ENCODE measurements around the gene PPARA. TPM values are rescaled to one million over a fixed set of nuclear protein-coding genes. Genes with fewer than 3 reads are reported as not detected.

PPARA gene
- total RNA-seq, 2 experiments from 2014 or later, result 9.1 to 11.8 TPM

- TF ChIP-seq CTCF (IDR thresholded peaks at IDR 0.05), result no peak
- Mint-ChIP-seq H3K4me1 (ENCODE audit: low read depth) (no peaks in the 10 kb centered on the region), H3K27ac (no peak overlapping the region), H3K9me3 (no peaks in the 10 kb centered on the region), H3K27me3 (no peaks in the 10 kb centered on the region), H3K4me3 (no peak overlapping the region), H3K36me3 (ENCODE audit: low read depth) (no peaks in the 10 kb centered on the region)
- ChIA-PET CTCF (interaction anchor here (1.5 to 5.3 kb wide), 4 partner anchors 77 to 118 kb away, joined by 3 to 110 read pairs (median 41); no protein-coding TSS in a partner anchor), POLR2A (no interaction called here)
- DNase-seq (no peak), ATAC-seq (no peak)
- intact Hi-C loops (cut with micrococcal nuclease), result loop anchor here (2.0 kb wide), 1 partner anchor 119 kb away; no protein-coding TSS in a partner anchor
Measured at GRCh38 chr22:46113910-46114517, 36.3 kb upstream of the PPARA start.

- DNase-seq (no peak), ATAC-seq (no peak)
- H3K9me3 Mint-ChIP-seq, result no peaks in the 10 kb centered on the region
- no peaks in the 10 kb centered on the region for H3K36me3 Mint-ChIP-seq (ENCODE audit: low read depth)
- CTCF ChIA-PET, result interaction anchor here (0.8 to 5.3 kb wide), 5 partner anchors 78 to 119 kb away, joined by 3 to 110 read pairs (median 6); no protein-coding TSS in a partner anchor
- no peak overlapping the region for H3K27ac Mint-ChIP-seq
- H3K4me3 Mint-ChIP-seq, result no peak overlapping the region
- intact Hi-C loops (cut with micrococcal nuclease), result loop anchor here (2.0 to 5.0 kb wide), 2 partner anchors 102 to 120 kb away; no protein-coding TSS in a partner anchor
- no peaks in the 10 kb centered on the region for H3K4me1 Mint-ChIP-seq (ENCODE audit: low read depth)
- POLR2A ChIA-PET, result interaction anchor here (0.8 kb wide), 1 partner anchor 108 kb away, joined by 3 read pairs; no protein-coding TSS in a partner anchor
- H3K27me3 Mint-ChIP-seq, result no peaks in the 10 kb centered on the region
- TF ChIP-seq CTCF (IDR thresholded peaks at IDR 0.05), result no peak
Measured at GRCh38 chr22:46114518-46115387, 35.6 kb upstream of the PPARA start.

- intact Hi-C loops (cut with micrococcal nuclease), result loop anchor here (2.0 to 5.0 kb wide), 2 partner anchors 103 to 121 kb away; no protein-coding TSS in a partner anchor
- Mint-ChIP-seq H3K36me3 (ENCODE audit: low read depth) (no peaks in the 10 kb centered on the region), H3K4me3 (no peak overlapping the region), H3K9me3 (no peaks in the 10 kb centered on the region), H3K4me1 (ENCODE audit: low read depth) (no peaks in the 10 kb centered on the region), H3K27me3 (no peaks in the 10 kb centered on the region), H3K27ac (no peak overlapping the region)
- DNase-seq (no peak), ATAC-seq (no peak)
- POLR2A ChIA-PET, result interaction anchor here (0.8 kb wide), 1 partner anchor 109 kb away, joined by 3 read pairs; no protein-coding TSS in a partner anchor
- CTCF ChIA-PET, result interaction anchor here (0.8 to 5.3 kb wide), 5 partner anchors 79 to 119 kb away, joined by 3 to 110 read pairs (median 6); no protein-coding TSS in a partner anchor
- no peak for TF ChIP-seq CTCF (IDR thresholded peaks at IDR 0.05)
Measured at GRCh38 chr22:46115388-46115678, 35.0 kb upstream of the PPARA start.

- Mint-ChIP-seq H3K9me3 (no peaks in the 10 kb centered on the region), H3K4me3 (no peak overlapping the region), H3K36me3 (ENCODE audit: low read depth) (no peaks in the 10 kb centered on the region), H3K27ac (no peak overlapping the region), H3K27me3 (no peaks in the 10 kb centered on the region), H3K4me1 (ENCODE audit: low read depth) (no peaks in the 10 kb centered on the region)
- ChIA-PET CTCF (interaction anchor here (0.8 to 5.3 kb wide), 14 partner anchors 19 to 219 kb away, joined by 3 to 110 read pairs (median 4); no protein-coding TSS in a partner anchor), POLR2A (interaction anchor here (0.8 kb wide), 1 partner anchor 109 kb away, joined by 3 read pairs; no protein-coding TSS in a partner anchor)
- DNase-seq, result no peak
- ATAC-seq, result no peak
- TF ChIP-seq CTCF (IDR thresholded peaks at IDR 0.05), result no peak
- intact Hi-C loops (cut with micrococcal nuclease), result loop anchor here (2.0 to 5.0 kb wide), 2 partner anchors 104 to 121 kb away; no protein-coding TSS in a partner anchor
Measured at GRCh38 chr22:46115755-46116490, 34.4 kb upstream of the PPARA start.

All from activated CD8-positive, alpha-beta T cell treated with anti-CD3 and anti-CD28 coated beads for 36 hours (primary cell).